Endothelial cell of umbilical vein (primary cell): Measurements from ENCODE around the gene NBEA. TPM values are rescaled to one million over a fixed set of nuclear protein-coding genes. Genes with fewer than 3 reads are reported as not detected.

Experiments used
- BruUV-seq: library from RNA; stranded (reverse); fragments of 400-500 nt; replicated peaks from 2 replicates; lab custom pipeline; 2021; lab: Mats Ljungman, UMichigan
- CTCF ChIA-PET: fragments of 300-600, 350-600 bp; sonication (Branson Sonifier 250); formaldehyde crosslinking; loops from one replicate; lab custom pipeline; 2021; ENCODE audit warnings: antibody characterized with exemption, inconsistent platforms; lab: Charles Lee
- POLR2A ChIA-PET: fragments of 300-600, 350-600 bp; sonication (Branson Sonifier 250); formaldehyde crosslinking; loops from one replicate; lab custom pipeline; 2021; ENCODE audit warnings: antibody characterized with exemption, inconsistent platforms; lab: Charles Lee
- DNase-seq: peaks from one replicate; pipeline ENCODE4 v3.0.0-alpha.2; 2011; ENCODE audit warnings: low read depth, low spot score
- FAIRE-seq: peaks from 2 replicates; lab custom pipeline; 2011; peaks lifted over from hg19 to GRCh38; lab: Jason Lieb, UNC
- H2AFZ ChIP-seq: 2 replicates; pipeline ENCODE4 v1.6.0; 2012; ENCODE audit warnings: low read depth, low read length, control low read depth, inconsistent platforms
- H3K27ac ChIP-seq: 2 replicates; pipeline ENCODE4 v1.5.1; 2011; ENCODE audit warnings: low read depth, mild to moderate bottlenecking, control low read depth, low read length, moderate library complexity; ENCODE audit not compliant: insufficient read depth
- H3K27me3 ChIP-seq, 2 experiments: 2 replicates each; pipeline versions ENCODE4 v1.6.0 to v1.6.1; 2011; ENCODE audit warnings: low read length in 2 of 2, mixed read lengths in 1 of 2; ENCODE audit not compliant: control insufficient read depth in 2 of 2, insufficient read depth in 2 of 2
- H3K36me3 ChIP-seq, 2 experiments: 2 replicates in 1 of 2; 3 replicates in 1 of 2; pipeline ENCODE4 v1.5.1; 2011; ENCODE audit warnings: low read length in 2 of 2, mild to moderate bottlenecking in 1 of 2, moderate library complexity in 1 of 2; ENCODE audit not compliant: control insufficient read depth in 2 of 2, insufficient read depth in 2 of 2; ENCODE audit errors: extremely low read depth in 1 of 2
- H3K4me1 ChIP-seq: 3 replicates; pipeline ENCODE4 v1.5.1; 2011; ENCODE audit warnings: mild to moderate bottlenecking, low read length; ENCODE audit not compliant: control insufficient read depth, insufficient read depth; ENCODE audit errors: extremely low read depth
- H3K4me2 ChIP-seq: 2 replicates; pipeline ENCODE4 v1.6.1; 2011; ENCODE audit warnings: low read length, control low read depth, mixed read lengths; ENCODE audit not compliant: insufficient read depth
- H3K4me3 ChIP-seq, 3 experiments: fragments of 200-600 bp in 1 of 3; sonication (generic), shearing (Covaris generic) in 1 of 3; replicated peaks in 1 of 3; 2 replicates each; pipeline ENCODE4 v1.5.1; 2011 to 2016; ENCODE audit warnings: control low read depth in 3 of 3, low read length in 3 of 3, mild to moderate bottlenecking in 2 of 3, inconsistent platforms in 1 of 3, low read depth in 1 of 3, moderate library complexity in 1 of 3; ENCODE audit not compliant: insufficient read depth in 1 of 3
- H3K79me2 ChIP-seq: 2 replicates; pipeline ENCODE4 v1.6.0; 2012; ENCODE audit warnings: low read length, inconsistent platforms; ENCODE audit not compliant: control insufficient read depth, insufficient read depth
- H3K9ac ChIP-seq: replicated peaks from 2 replicates; pipeline ENCODE3; 2011; ENCODE audit warnings: low read length, control low read depth; ENCODE audit not compliant: insufficient read depth; ENCODE audit errors: extremely low read depth
- H3K9me1 ChIP-seq: replicated peaks from 3 replicates; pipeline ENCODE4 v1.6.0; 2011; ENCODE audit warnings: mild to moderate bottlenecking, low read length; ENCODE audit not compliant: control insufficient read depth, insufficient read depth; ENCODE audit errors: extremely low read depth
- H3K9me3 ChIP-seq: replicated peaks from 2 replicates; pipeline ENCODE4 v1.5.1; 2012; ENCODE audit warnings: low read length, inconsistent platforms; ENCODE audit not compliant: control insufficient read depth, insufficient read depth
- H4K20me1 ChIP-seq: replicated peaks from 2 replicates; pipeline ENCODE3; 2011; ENCODE audit warnings: mild to moderate bottlenecking, low read length; ENCODE audit not compliant: control insufficient read depth, insufficient read depth; ENCODE audit errors: extremely low read depth
- EZH2 ChIP-seq: IDR thresholded peaks from 2 replicates; pipeline ENCODE4 v1.6.1; 2012; ENCODE audit warnings: borderline replicate concordance, low read depth, mild to moderate bottlenecking, moderate library complexity, low read length, inconsistent platforms; ENCODE audit not compliant: severe bottlenecking
- FOS ChIP-seq: IDR thresholded peaks from 2 replicates; pipeline ENCODE4 v1.6.1; 2011; ENCODE audit warnings: mild to moderate bottlenecking, low read length, moderate library complexity, borderline replicate concordance; ENCODE audit not compliant: insufficient read depth
- GATA2 ChIP-seq: IDR thresholded peaks from 2 replicates; pipeline ENCODE4 v1.7.0; 2011; ENCODE audit warnings: low read depth, mild to moderate bottlenecking, moderate library complexity, mixed read lengths, low read length; ENCODE audit not compliant: insufficient read length, insufficient read depth
- JUN ChIP-seq: IDR thresholded peaks from 2 replicates; pipeline ENCODE4 v1.6.1; 2011; ENCODE audit warnings: borderline replicate concordance, low read depth; ENCODE audit not compliant: insufficient read length, insufficient read depth
- MYC ChIP-seq: IDR thresholded peaks from one replicate; pipeline ENCODE4 v1.6.1; 2011; ENCODE audit warnings: mild to moderate bottlenecking, low read depth, low read length
- POLR2A ChIP-seq: IDR thresholded peaks from 2 replicates; pipeline ENCODE4 v1.6.1; 2012; ENCODE audit warnings: low read depth, mild to moderate bottlenecking, control low read depth, low read length
- POLR2AphosphoS5 ChIP-seq: IDR thresholded peaks from 2 replicates; pipeline ENCODE4 v1.6.1; 2012; ENCODE audit warnings: low read depth, mild to moderate bottlenecking, control low read depth, low read length, moderate library complexity; ENCODE audit not compliant: insufficient read depth
- dilution Hi-C: fragments of 300-500 bp; cut with MboI; formaldehyde crosslinking; loops from one replicate; pipeline ENCODE4 v1.15.0; 2019; ENCODE audit warnings: low sequenced_read_pairs; ENCODE audit not compliant: extremely low pct_ligation_motif_present
- intact Hi-C: fragments of 100-400 bp; cut with micrococcal nuclease; formaldehyde crosslinking; loops from one replicate; pipeline ENCODE4 v1.10.0; 2022
- polyA plus RNA-seq, 4 experiments: library from polyadenylated mRNA; depleted of rRNA in 3 of 4; stranded (reverse) in 3 of 4; unstranded in 1 of 4; fragments of >200 nt; gene quantifications; 2 replicates each; pipeline versions ENCODE4 v1.2.1 to v1.2.3, GENCODE V29; 2011 to 2012; ENCODE audit warnings: missing spikeins in 1 of 4
- total RNA-seq: library from RNA; stranded (reverse); gene quantifications from 2 replicates; pipeline ENCODE4 v1.2.3, GENCODE V29; 2021
- TF ChIP-seq, protein P1 (sequence below): IDR thresholded peaks from 2 replicates; pipeline ENCODE4 v1.6.1; 2011; ENCODE audit not compliant: insufficient read depth, insufficient read length
- TF ChIP-seq, protein P2 (sequence below), 2 donors: IDR thresholded peaks; 1 replicate in 1 of 2; 2 replicates in 1 of 2; pipeline ENCODE4 v1.5.1; 2011; ENCODE audit warnings: low read length in 2 of 2, mild to moderate bottlenecking in 2 of 2, moderate library complexity in 2 of 2, control low read depth in 1 of 2, inconsistent platforms in 1 of 2, low read depth in 1 of 2; ENCODE audit not compliant: insufficient read depth in 1 of 2; ENCODE audit errors: extremely low read depth in 1 of 2

The NBEA gene
- total and polyA plus RNA-seq, 2 donors (not counting 3 experiments of a cell fraction or from before 2014, with no cell fraction given): 3.0 to 4.8 TPM

DNA sequence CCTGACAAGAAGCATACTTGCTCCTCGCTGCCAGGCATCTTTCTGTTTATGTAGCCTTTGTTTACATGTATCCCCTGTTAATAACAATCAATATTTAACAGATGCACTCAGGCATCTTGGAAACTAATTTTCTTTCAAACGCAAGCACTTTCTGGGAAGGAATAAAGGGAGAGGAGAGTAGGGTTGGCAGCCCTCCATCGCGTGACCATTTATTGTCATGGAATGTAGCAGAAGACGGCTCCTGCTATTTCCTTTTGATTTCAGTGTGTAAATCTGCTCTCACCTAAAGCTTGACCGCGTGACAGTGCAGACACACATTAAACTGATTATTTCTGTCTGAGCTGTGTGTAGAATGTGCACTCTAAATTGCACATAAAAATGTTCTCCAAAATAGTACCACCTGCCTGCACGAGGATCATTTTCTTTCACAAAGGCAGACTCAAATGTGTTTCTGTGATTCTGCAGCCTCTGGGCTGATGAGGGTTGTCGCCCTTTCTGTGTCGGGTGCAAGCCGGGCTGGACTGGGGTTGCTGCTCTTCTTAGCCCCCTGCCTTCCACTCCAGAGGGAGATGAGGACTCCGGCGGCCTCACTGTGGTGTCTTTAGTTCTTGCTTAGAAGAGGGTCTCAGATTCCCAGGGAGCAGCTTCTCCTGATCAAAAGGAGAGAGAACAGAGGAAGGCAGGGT is 757.9 kb downstream of the NBEA start:
- Histone ChIP-seq H3K27me3 (peaks cover 5 to 12% of the 10 kb centered on the region in 2 experiments), H3K4me2 (no peak overlapping the region), H3K27ac (no peak overlapping the region), H3K9me3 (no peaks in the 10 kb centered on the region), H3K79me2 (no peaks in the 10 kb centered on the region), H3K9me1 (no peaks in the 10 kb centered on the region), H3K4me1 (no peaks in the 10 kb centered on the region), H4K20me1 (no peaks in the 10 kb centered on the region), H3K4me3 (no peak overlapping the region), H2AFZ (no peak overlapping the region), H3K36me3 (no peaks in the 10 kb centered on the region), H3K9ac (no peak overlapping the region)
- DNase-seq: no peak
- intact Hi-C loops (no loop called here), dilution Hi-C loops (no loop called here)
- ChIA-PET CTCF (interaction anchor here (1.7 kb wide), 1 partner anchor 10 kb away, joined by 4 read pairs; no protein-coding TSS in a partner anchor), POLR2A (no interaction called here)
- TF ChIP-seq POLR2A (no peak), POLR2AphosphoS5 (no peak), FOS (no peak), JUN (no peak), GATA2 (no peak), MYC (no peak), EZH2 (no peak)
- TF ChIP-seq, protein P1, sequence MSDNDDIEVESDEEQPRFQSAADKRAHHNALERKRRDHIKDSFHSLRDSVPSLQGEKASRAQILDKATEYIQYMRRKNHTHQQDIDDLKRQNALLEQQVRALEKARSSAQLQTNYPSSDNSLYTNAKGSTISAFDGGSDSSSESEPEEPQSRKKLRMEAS: no peak
- TF ChIP-seq, protein P2, sequence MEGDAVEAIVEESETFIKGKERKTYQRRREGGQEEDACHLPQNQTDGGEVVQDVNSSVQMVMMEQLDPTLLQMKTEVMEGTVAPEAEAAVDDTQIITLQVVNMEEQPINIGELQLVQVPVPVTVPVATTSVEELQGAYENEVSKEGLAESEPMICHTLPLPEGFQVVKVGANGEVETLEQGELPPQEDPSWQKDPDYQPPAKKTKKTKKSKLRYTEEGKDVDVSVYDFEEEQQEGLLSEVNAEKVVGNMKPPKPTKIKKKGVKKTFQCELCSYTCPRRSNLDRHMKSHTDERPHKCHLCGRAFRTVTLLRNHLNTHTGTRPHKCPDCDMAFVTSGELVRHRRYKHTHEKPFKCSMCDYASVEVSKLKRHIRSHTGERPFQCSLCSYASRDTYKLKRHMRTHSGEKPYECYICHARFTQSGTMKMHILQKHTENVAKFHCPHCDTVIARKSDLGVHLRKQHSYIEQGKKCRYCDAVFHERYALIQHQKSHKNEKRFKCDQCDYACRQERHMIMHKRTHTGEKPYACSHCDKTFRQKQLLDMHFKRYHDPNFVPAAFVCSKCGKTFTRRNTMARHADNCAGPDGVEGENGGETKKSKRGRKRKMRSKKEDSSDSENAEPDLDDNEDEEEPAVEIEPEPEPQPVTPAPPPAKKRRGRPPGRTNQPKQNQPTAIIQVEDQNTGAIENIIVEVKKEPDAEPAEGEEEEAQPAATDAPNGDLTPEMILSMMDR (IDR thresholded peaks at IDR 0.05; ENCODE audit: extremely low read depth in 1 of 2, insufficient read depth in 1 of 2, low read depth in 1 of 2, low read length in 2 of 2): no peak
- FAIRE-seq: no peak
- no TSS peak for BruUV-seq
